AG09319 (cell line): ENCODE measurements around the gene CYFIP2.
A peak's percentile ranks its signal among the peaks of the same experiment; 100 is the strongest.

Experiments
- DNase-seq: peaks from one replicate; pipeline ENCODE4 v3.0.0-alpha.2; 2010; ENCODE audit warnings: low read depth; ENCODE audit errors: extremely low read depth
- CTCF ChIP-seq: IDR thresholded peaks from 2 replicates; pipeline ENCODE4 v1.5.1; 2011; ENCODE audit warnings: low read depth, mild to moderate bottlenecking, inconsistent platforms, low read length, moderate library complexity

CYFIP2 gene

GRCh38 chr5:157245476-157245875, 20.4 kb upstream of the CYFIP2 start:
- TF ChIP-seq CTCF: no peak
- no peak for DNase-seq

GRCh38 chr5:157245886-157246285, 20.0 kb upstream of the CYFIP2 start:
- TF ChIP-seq CTCF: no peak
- DNase-seq: no peak

- no peak for DNase-seq
- no peak for TF ChIP-seq CTCF
Observed at GRCh38 chr5:157247267-157247666, 18.7 kb upstream of the CYFIP2 start.

- no peak for TF ChIP-seq CTCF
- no peak for DNase-seq
Observed at GRCh38 chr5:157248821-157249470, 17.0 kb upstream of the CYFIP2 start.

- no peak for DNase-seq
- TF ChIP-seq CTCF: no peak
Observed at GRCh38 chr5:157252711-157253465, 13.0 kb upstream of the CYFIP2 start.

GRCh38 chr5:157253547-157253946, 12.4 kb upstream of the CYFIP2 start:
- peak; percentile 14 for DNase-seq
- peak; percentile 97 for TF ChIP-seq CTCF

- no peak for TF ChIP-seq CTCF
- no peak for DNase-seq
Observed at GRCh38 chr5:157258450-157258849, 7.5 kb upstream of the CYFIP2 start.
